Transverse colon (tissue), 3 donors: ENCODE data around the gene SBSN.

Experiments used
- CTCF ChIP-seq, 5 experiments: fragments of 200-600 bp in 3 of 5; fragments of 450-650 bp in 2 of 5; sonication (generic) in 3 of 5; IDR thresholded peaks; 1 replicate in 2 of 5; 2 replicates in 3 of 5; pipeline ENCODE4 v1.5.1; 2016 to 2017; ENCODE audit warnings: antibody characterized with exemption in 5 of 5, inconsistent platforms in 3 of 5, mild to moderate bottlenecking in 2 of 5, moderate library complexity in 1 of 5
- POLR2A ChIP-seq: fragments of 450-650 bp; IDR thresholded peaks from one replicate; pipeline ENCODE4 v1.6.1; 2016; ENCODE audit warnings: antibody characterized with exemption, mild to moderate bottlenecking, moderate library complexity

- no peak for TF ChIP-seq POLR2A
- TF ChIP-seq CTCF (IDR thresholded peaks at IDR 0.05): peak; percentile 73 to 85 (median 76)
Observed at GRCh38 chr19:35549174-35549788, 21.2 kb upstream of the SBSN start.
